T-helper 2 cell (primary cell): ENCODE measurements around the gene ACTL9.
A peak's percentile ranks its signal among the peaks of the same experiment; 100 is the strongest.

Experiments
- DNase-seq, 5 experiments: peaks; one replicate each; pipeline versions ENCODE4 v3.0.0 to v3.0.0-alpha.2; 2012 to 2022

ACTL9 gene

GRCh38 chr19:8684001-8684902 is 14.3 kb downstream of the ACTL9 start:
- no peak for DNase-seq

GRCh38 chr19:8682931-8683330 is 15.7 kb downstream of the ACTL9 start:
- DNase-seq = no peak

GRCh38 chr19:8682472-8682871 is 16.1 kb downstream of the ACTL9 start:
- DNase-seq = no peak

- DNase-seq = no peak
Observed at GRCh38 chr19:8681345-8682029, 17.1 kb downstream of the ACTL9 start.

- DNase-seq = no peak
Observed at GRCh38 chr19:8680676-8681344, 17.8 kb downstream of the ACTL9 start.

- no peak for DNase-seq
Observed at GRCh38 chr19:8678244-8678807, 20.3 kb downstream of the ACTL9 start.

GRCh38 chr19:8675066-8675465 is 23.5 kb downstream of the ACTL9 start:
- no peak for DNase-seq

GRCh38 chr19:8673276-8673891 is 25.2 kb downstream of the ACTL9 start:
- DNase-seq = no peak

- DNase-seq = no peak
Observed at GRCh38 chr19:8666814-8667405, 31.7 kb downstream of the ACTL9 start.

- peak in 1 of 5 experiments; percentile 12 for DNase-seq
Observed at GRCh38 chr19:8665468-8666213, 33.0 kb downstream of the ACTL9 start.

- DNase-seq = no peak
Observed at GRCh38 chr19:8664671-8665057, 33.9 kb downstream of the ACTL9 start.

GRCh38 chr19:8663920-8664670 is 34.5 kb downstream of the ACTL9 start:
- peak in 3 of 5 experiments; percentile 17 to 81 (median 17) for DNase-seq

GRCh38 chr19:8662263-8662662 is 36.3 kb downstream of the ACTL9 start:
- DNase-seq = no peak

- no peak for DNase-seq
Observed at GRCh38 chr19:8659905-8660304, 38.7 kb downstream of the ACTL9 start.

GRCh38 chr19:8657869-8658268 is 40.7 kb downstream of the ACTL9 start:
- no peak for DNase-seq

GRCh38 chr19:8655340-8655709 is 43.3 kb downstream of the ACTL9 start:
- DNase-seq = peak in 3 of 5 experiments; percentile 18 to 43 (median 33)

- DNase-seq = peak; percentile 38 to 68 (median 53)
Observed at GRCh38 chr19:8654591-8655339, 43.8 kb downstream of the ACTL9 start.

GRCh38 chr19:8648240-8648639 is 50.4 kb downstream of the ACTL9 start:
- no peak for DNase-seq
